ENCODE data around the gene DYRK1B. TPM values are rescaled to one million over a fixed set of nuclear protein-coding genes. Genes with fewer than 3 reads are reported as not detected.

DYRK1B gene
- total RNA-seq, 1 experiment from 2014 or later: 12.2 TPM

- TF ChIP-seq PRDM15 (CRISPR knock-in tag; IDR thresholded peaks at IDR 0.05) (no peak), GABPB1 (CRISPR knock-in tag; IDR thresholded peaks at IDR 0.05) (no peak), JUN (CRISPR knock-in tag; IDR thresholded peaks at IDR 0.05) (no peak), ZNF671 (CRISPR knock-in tag; IDR thresholded peaks at IDR 0.05) (0 out of 2 replicates have a peak, but pooled peaks have one; percentile 75), RORB (CRISPR knock-in tag; IDR thresholded peaks at IDR 0.05) (no peak), PRRX2 (CRISPR knock-in tag; IDR thresholded peaks at IDR 0.05) (peak; percentile 78), RELA (CRISPR knock-in tag; IDR thresholded peaks at IDR 0.05; ENCODE audit: borderline replicate concordance) (no peak), ZNF416 (CRISPR knock-in tag; IDR thresholded peaks at IDR 0.05) (peak; percentile 93; the same call in 1 of the 2 replicates), ELF4 (CRISPR knock-in tag; IDR thresholded peaks at IDR 0.05; ENCODE audit: low read depth) (no peak), USF1 (CRISPR knock-in tag; IDR thresholded peaks at IDR 0.05) (peak; percentile 99), MLX (CRISPR knock-in tag; IDR thresholded peaks at IDR 0.05) (no peak), ZNF263 (CRISPR knock-in tag; IDR thresholded peaks at IDR 0.05; ENCODE audit: low read depth) (no peak), HMGA2 (CRISPR knock-in tag; IDR thresholded peaks at IDR 0.05) (no peak), MYBL2 (CRISPR knock-in tag; IDR thresholded peaks at IDR 0.05) (0 out of 2 replicates have a peak, but pooled peaks have one; percentile 25), E2F1 (CRISPR knock-in tag; IDR thresholded peaks at IDR 0.05) (no peak), ERG (CRISPR knock-in tag; IDR thresholded peaks at IDR 0.05) (peak; percentile 85), ZBTB21 (CRISPR knock-in tag; IDR thresholded peaks at IDR 0.05; ENCODE audit: borderline replicate concordance) (no peak), ZNF396 (CRISPR knock-in tag; IDR thresholded peaks at IDR 0.05; ENCODE audit: borderline replicate concordance) (no peak), ZNF423 (CRISPR knock-in tag; IDR thresholded peaks at IDR 0.05) (peak; percentile 35; the same call in 1 of the 2 replicates), ZBTB43 (CRISPR knock-in tag; IDR thresholded peaks at IDR 0.05) (no peak), FOXK1 (CRISPR knock-in tag; IDR thresholded peaks at IDR 0.05) (peak; percentile 97)
- TF ChIP-seq, protein P1, sequence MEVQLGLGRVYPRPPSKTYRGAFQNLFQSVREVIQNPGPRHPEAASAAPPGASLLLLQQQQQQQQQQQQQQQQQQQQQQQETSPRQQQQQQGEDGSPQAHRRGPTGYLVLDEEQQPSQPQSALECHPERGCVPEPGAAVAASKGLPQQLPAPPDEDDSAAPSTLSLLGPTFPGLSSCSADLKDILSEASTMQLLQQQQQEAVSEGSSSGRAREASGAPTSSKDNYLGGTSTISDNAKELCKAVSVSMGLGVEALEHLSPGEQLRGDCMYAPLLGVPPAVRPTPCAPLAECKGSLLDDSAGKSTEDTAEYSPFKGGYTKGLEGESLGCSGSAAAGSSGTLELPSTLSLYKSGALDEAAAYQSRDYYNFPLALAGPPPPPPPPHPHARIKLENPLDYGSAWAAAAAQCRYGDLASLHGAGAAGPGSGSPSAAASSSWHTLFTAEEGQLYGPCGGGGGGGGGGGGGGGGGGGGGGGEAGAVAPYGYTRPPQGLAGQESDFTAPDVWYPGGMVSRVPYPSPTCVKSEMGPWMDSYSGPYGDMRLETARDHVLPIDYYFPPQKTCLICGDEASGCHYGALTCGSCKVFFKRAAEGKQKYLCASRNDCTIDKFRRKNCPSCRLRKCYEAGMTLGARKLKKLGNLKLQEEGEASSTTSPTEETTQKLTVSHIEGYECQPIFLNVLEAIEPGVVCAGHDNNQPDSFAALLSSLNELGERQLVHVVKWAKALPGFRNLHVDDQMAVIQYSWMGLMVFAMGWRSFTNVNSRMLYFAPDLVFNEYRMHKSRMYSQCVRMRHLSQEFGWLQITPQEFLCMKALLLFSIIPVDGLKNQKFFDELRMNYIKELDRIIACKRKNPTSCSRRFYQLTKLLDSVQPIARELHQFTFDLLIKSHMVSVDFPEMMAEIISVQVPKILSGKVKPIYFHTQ (CRISPR knock-in tag; IDR thresholded peaks at IDR 0.05): peak; percentile 70; the same call in 1 of the 2 replicates
- TF ChIP-seq, protein P2, sequence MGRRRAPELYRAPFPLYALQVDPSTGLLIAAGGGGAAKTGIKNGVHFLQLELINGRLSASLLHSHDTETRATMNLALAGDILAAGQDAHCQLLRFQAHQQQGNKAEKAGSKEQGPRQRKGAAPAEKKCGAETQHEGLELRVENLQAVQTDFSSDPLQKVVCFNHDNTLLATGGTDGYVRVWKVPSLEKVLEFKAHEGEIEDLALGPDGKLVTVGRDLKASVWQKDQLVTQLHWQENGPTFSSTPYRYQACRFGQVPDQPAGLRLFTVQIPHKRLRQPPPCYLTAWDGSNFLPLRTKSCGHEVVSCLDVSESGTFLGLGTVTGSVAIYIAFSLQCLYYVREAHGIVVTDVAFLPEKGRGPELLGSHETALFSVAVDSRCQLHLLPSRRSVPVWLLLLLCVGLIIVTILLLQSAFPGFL (CRISPR knock-in tag; IDR thresholded peaks at IDR 0.05; ENCODE audit: borderline replicate concordance): no peak
- TF ChIP-seq, protein P3, sequence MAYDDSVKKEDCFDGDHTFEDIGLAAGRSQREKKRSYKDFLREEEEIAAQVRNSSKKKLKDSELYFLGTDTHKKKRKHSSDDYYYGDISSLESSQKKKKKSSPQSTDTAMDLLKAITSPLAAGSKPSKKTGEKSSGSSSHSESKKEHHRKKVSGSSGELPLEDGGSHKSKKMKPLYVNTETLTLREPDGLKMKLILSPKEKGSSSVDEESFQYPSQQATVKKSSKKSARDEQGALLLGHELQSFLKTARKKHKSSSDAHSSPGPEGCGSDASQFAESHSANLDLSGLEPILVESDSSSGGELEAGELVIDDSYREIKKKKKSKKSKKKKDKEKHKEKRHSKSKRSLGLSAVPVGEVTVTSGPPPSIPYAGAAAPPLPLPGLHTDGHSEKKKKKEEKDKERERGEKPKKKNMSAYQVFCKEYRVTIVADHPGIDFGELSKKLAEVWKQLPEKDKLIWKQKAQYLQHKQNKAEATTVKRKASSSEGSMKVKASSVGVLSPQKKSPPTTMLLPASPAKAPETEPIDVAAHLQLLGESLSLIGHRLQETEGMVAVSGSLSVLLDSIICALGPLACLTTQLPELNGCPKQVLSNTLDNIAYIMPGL (CRISPR knock-in tag; IDR thresholded peaks at IDR 0.05): no peak
Observed at GRCh38 chr19:39833464-39834286, at the start of gene DYRK1B (continued).

Data from WTC11 (cell line).